Central memory CD4-positive, alpha-beta T cell (primary cell): ENCODE measurements around the gene CYTH3.
"Not testable (repeated sequence)": the region's sequence is repeated elsewhere in the genome, so short reads cannot be mapped to it uniquely, and the experiment has no call there.

Source experiments
- DNase-seq: peaks from one replicate; pipeline ENCODE4 v3.0.0; 2022

Gene CYTH3

GRCh38 chr7:6228361-6229229 lies 43.8 kb downstream of the CYTH3 start:
- DNase-seq = no peak

GRCh38 chr7:6227294-6227846 lies 45.1 kb downstream of the CYTH3 start:
- no peak for DNase-seq

GRCh38 chr7:6226194-6226799 lies 46.1 kb downstream of the CYTH3 start:
- DNase-seq = no peak

GRCh38 chr7:6223411-6223810 lies 49.0 kb downstream of the CYTH3 start:
- DNase-seq = not testable (repeated sequence)

- not testable (repeated sequence) for DNase-seq
Observed at GRCh38 chr7:6223010-6223409, 49.4 kb downstream of the CYTH3 start.

- DNase-seq = peak; percentile 68
Observed at GRCh38 chr7:6221340-6222319, 50.8 kb downstream of the CYTH3 start.

GRCh38 chr7:6218329-6218728 lies 54.1 kb downstream of the CYTH3 start:
- DNase-seq = no peak

- DNase-seq = no peak
Observed at GRCh38 chr7:6212008-6212407, 60.4 kb downstream of the CYTH3 start.

- DNase-seq = no peak
Observed at GRCh38 chr7:6210621-6211372, 61.6 kb downstream of the CYTH3 start.

- no peak for DNase-seq
Observed at GRCh38 chr7:6209340-6209739, 63.1 kb downstream of the CYTH3 start.

- DNase-seq = no peak
Observed at GRCh38 chr7:6208573-6209328, 63.7 kb downstream of the CYTH3 start.

- DNase-seq = no peak
Observed at GRCh38 chr7:6205971-6206660, 66.3 kb downstream of the CYTH3 start.

GRCh38 chr7:6203381-6203780 lies 69.0 kb downstream of the CYTH3 start:
- DNase-seq = no peak

- DNase-seq = no peak
Observed at GRCh38 chr7:6202117-6202516, 70.3 kb downstream of the CYTH3 start.

- no peak for DNase-seq
Observed at GRCh38 chr7:6200971-6201370, 71.5 kb downstream of the CYTH3 start.

- no peak for DNase-seq
Observed at GRCh38 chr7:6198689-6199595, 73.5 kb downstream of the CYTH3 start.

GRCh38 chr7:6197801-6198551 lies 74.4 kb downstream of the CYTH3 start:
- no peak for DNase-seq

- DNase-seq = no peak
Observed at GRCh38 chr7:6193709-6194108, 78.7 kb downstream of the CYTH3 start.

- DNase-seq = not testable (repeated sequence)
Observed at GRCh38 chr7:6190563-6190962, 81.9 kb downstream of the CYTH3 start.
